Duodenal mucosa (tissue), 2 donors: ENCODE data around the gene CREB3L1.

Experiments used
- H3K27ac ChIP-seq: one replicate; pipeline ENCODE4 v1.7.0; 2013; ENCODE audit warnings: low read depth, low read length
- H3K27me3 ChIP-seq, 2 donors: one replicate each; pipeline ENCODE4 v1.7.0; 2013; ENCODE audit warnings: low read length in 2 of 2, control low read depth in 1 of 2; ENCODE audit not compliant: insufficient read depth in 2 of 2, control insufficient read depth in 1 of 2
- H3K36me3 ChIP-seq, 2 donors: one replicate each; pipeline ENCODE4 v1.7.0; 2013; ENCODE audit warnings: low read length in 2 of 2, control low read depth in 1 of 2; ENCODE audit not compliant: insufficient read depth in 2 of 2, control insufficient read depth in 1 of 2
- H3K4me1 ChIP-seq, 2 donors: one replicate each; pipeline ENCODE4 v1.7.0; 2013; ENCODE audit warnings: low read length in 2 of 2, control low read depth in 1 of 2; ENCODE audit not compliant: insufficient read depth in 2 of 2, control insufficient read depth in 1 of 2
- H3K4me3 ChIP-seq, 2 donors: one replicate each; pipeline ENCODE4 v1.7.0; 2013; ENCODE audit warnings: low read length in 2 of 2, low read depth in 1 of 2
- H3K9ac ChIP-seq, 2 donors: one replicate each; pipeline ENCODE4 v1.7.0; 2013; ENCODE audit warnings: low read length in 2 of 2, low read depth in 1 of 2
- H3K9me3 ChIP-seq, 2 donors: one replicate each; pipeline ENCODE4 v1.7.0; 2013; ENCODE audit warnings: low read length in 2 of 2, control low read depth in 1 of 2; ENCODE audit not compliant: control insufficient read depth in 1 of 2

Gene CREB3L1

GRCh38 chr11:46239801-46240061 lies 37.7 kb upstream of the CREB3L1 start:
- no peaks in the 10 kb centered on the region for H3K36me3 ChIP-seq
- no peak overlapping the region for H3K27ac ChIP-seq
- no peak overlapping the region for H3K9ac ChIP-seq
- H3K9me3 ChIP-seq: no peaks in the 10 kb centered on the region
- H3K4me3 ChIP-seq: no peak overlapping the region
- peaks cover 21 to 34% of the 10 kb centered on the region in 2 donors for H3K4me1 ChIP-seq
- peaks cover 10 to 20% of the 10 kb centered on the region in 2 donors for H3K27me3 ChIP-seq

DNA sequence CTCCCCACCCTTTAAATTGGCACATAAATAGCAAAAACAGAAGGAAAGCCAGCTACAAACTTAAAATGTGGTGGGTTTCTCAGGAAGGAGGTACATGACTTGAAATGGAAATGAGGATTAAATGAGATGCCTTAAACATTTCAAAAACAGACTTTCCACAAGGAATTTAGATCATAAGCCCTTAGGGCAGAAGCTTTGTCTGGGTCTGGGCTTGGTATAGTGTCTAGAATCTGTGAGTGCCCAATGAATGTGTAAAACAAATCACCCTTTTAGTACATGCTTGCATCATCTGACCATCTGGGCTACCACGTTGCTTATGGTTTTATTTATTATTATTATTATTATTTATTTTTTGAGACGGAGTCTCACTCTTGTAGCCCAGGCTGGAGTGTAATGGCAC lies 37.1 kb upstream of the CREB3L1 start:
- Histone ChIP-seq H3K36me3 (no peaks in the 10 kb centered on the region), H3K9ac (no peak overlapping the region), H3K9me3 (no peaks in the 10 kb centered on the region), H3K4me3 (no peak overlapping the region), H3K4me1 (peaks cover 21 to 34% of the 10 kb centered on the region in 2 donors), H3K27me3 (peaks cover 10 to 20% of the 10 kb centered on the region in 2 donors), H3K27ac (no peak overlapping the region)

- Histone ChIP-seq H3K27ac (no peak overlapping the region), H3K27me3 (peaks cover 10 to 18% of the 10 kb centered on the region in 2 donors), H3K4me3 (no peak overlapping the region), H3K4me1 (peaks cover 21 to 34% of the 10 kb centered on the region in 2 donors), H3K9me3 (no peaks in the 10 kb centered on the region), H3K36me3 (no peaks in the 10 kb centered on the region), H3K9ac (no peak overlapping the region)
Observed at GRCh38 chr11:46240861-46241260, 36.6 kb upstream of the CREB3L1 start.

GRCh38 chr11:46242041-46242951 lies 35.2 kb upstream of the CREB3L1 start:
- peak overlapping the region; percentile 72 to 78 for H3K4me3 ChIP-seq
- peak overlapping the region; percentile 52 to 84 for H3K9ac ChIP-seq
- peaks cover 21 to 28% of the 10 kb centered on the region in 2 donors for H3K4me1 ChIP-seq
- H3K27me3 ChIP-seq: peaks cover 9 to 11% of the 10 kb centered on the region in 2 donors
- H3K27ac ChIP-seq: no peak overlapping the region
- no peaks in the 10 kb centered on the region for H3K36me3 ChIP-seq
- no peaks in the 10 kb centered on the region for H3K9me3 ChIP-seq

- peak overlapping the region; percentile 72 to 78 for H3K4me3 ChIP-seq
- H3K9ac ChIP-seq: peak overlapping the region; percentile 52 to 84
- no peaks in the 10 kb centered on the region for H3K36me3 ChIP-seq
- H3K9me3 ChIP-seq: no peaks in the 10 kb centered on the region
- H3K27me3 ChIP-seq: peaks cover 7% of the 10 kb centered on the region in 2 donors
- peak overlapping the region; percentile 59 for H3K27ac ChIP-seq
- H3K4me1 ChIP-seq: peaks cover 20 to 23% of the 10 kb centered on the region in 2 donors
Observed at GRCh38 chr11:46242952-46243795, 34.3 kb upstream of the CREB3L1 start.

DNA sequence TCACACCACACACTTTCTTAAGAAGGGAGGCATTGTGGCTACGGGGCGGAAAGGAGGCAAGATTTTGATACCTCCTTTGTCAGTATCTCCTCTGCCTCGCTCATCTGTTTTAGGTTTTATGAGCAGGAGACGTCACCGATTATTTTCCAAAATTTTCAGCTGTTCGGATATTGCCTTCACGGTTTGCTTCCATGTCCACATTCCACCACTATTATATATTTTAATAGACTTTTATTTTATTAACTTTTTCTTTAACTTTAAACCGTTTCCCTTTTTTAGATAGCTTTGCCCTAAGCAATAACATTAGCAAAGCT lies 33.7 kb upstream of the CREB3L1 start:
- peak overlapping the region; percentile 72 to 78 for H3K4me3 ChIP-seq
- H3K4me1 ChIP-seq: peaks cover 15 to 17% of the 10 kb centered on the region in 2 donors
- peak overlapping the region; percentile 59 for H3K27ac ChIP-seq
- H3K27me3 ChIP-seq: peaks cover 2 to 3% of the 10 kb centered on the region in 2 donors
- no peaks in the 10 kb centered on the region for H3K36me3 ChIP-seq
- no peaks in the 10 kb centered on the region for H3K9me3 ChIP-seq
- H3K9ac ChIP-seq: peak overlapping the region; percentile 48 to 52

DNA sequence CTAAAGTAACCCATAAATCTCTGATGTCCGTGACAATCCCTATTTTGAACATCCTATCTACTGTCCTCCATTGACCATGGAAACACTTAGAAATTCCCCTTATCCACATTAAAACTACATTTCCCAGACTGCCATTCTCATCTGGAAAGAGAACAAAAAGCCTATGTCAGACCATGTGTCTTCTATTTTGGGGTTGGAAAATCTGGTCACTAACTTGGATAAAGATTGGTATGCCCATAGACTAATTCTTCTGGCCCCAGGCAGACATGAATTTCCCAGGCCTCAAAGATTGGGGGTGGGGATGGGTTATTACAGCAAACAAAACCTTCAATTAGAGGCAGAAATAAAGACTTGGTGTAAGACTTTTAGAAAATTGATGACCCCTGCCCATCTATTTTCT lies 30.9 kb upstream of the CREB3L1 start:
- H3K4me1 ChIP-seq: peaks cover 30 to 32% of the 10 kb centered on the region in 2 donors
- H3K9me3 ChIP-seq: no peaks in the 10 kb centered on the region
- H3K36me3 ChIP-seq: no peaks in the 10 kb centered on the region
- H3K27me3 ChIP-seq: no peaks in the 10 kb centered on the region
- H3K4me3 ChIP-seq: no peak overlapping the region
- no peak overlapping the region for H3K9ac ChIP-seq
- no peak overlapping the region for H3K27ac ChIP-seq

GRCh38 chr11:46247090-46247489 lies 30.4 kb upstream of the CREB3L1 start:
- Histone ChIP-seq H3K4me3 (no peak overlapping the region), H3K9ac (no peak overlapping the region), H3K4me1 (peaks cover 36 to 37% of the 10 kb centered on the region in 2 donors), H3K9me3 (no peaks in the 10 kb centered on the region), H3K27ac (no peak overlapping the region), H3K27me3 (no peaks in the 10 kb centered on the region), H3K36me3 (no peaks in the 10 kb centered on the region)

DNA sequence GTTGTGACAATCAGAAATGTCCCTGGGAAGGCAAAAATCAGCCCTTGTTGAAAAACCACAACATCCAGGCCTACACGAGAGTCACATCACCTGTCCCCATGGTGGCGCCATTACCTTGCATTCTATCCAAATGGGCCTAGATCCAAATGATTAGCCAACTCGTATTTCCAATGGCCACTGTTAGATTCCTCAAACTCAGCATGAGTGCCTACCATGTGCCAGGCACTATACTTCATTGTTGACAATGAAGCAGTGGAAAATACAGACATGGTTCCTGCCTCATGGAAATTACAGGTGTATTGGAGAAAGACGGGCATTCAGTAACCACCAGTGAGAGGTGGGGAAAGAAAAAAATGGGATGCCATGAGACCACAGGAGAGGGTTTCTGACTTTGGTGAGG lies 29.8 kb upstream of the CREB3L1 start:
- Histone ChIP-seq H3K27me3 (no peaks in the 10 kb centered on the region), H3K27ac (no peak overlapping the region), H3K9ac (peak overlapping the region in 1 of 2 donors; percentile 13), H3K4me1 (peaks cover 36 to 40% of the 10 kb centered on the region in 2 donors), H3K36me3 (no peaks in the 10 kb centered on the region), H3K9me3 (no peaks in the 10 kb centered on the region), H3K4me3 (no peak overlapping the region)
